PC-9 (cell line): ENCODE results near the gene GRHPR. TPM values are rescaled to one million over a fixed set of nuclear protein-coding genes. Genes with fewer than 3 reads are reported as not detected.

Source experiments
- BruUV-seq: library from RNA; stranded (reverse); fragments of 400-500 nt; replicated peaks from 2 replicates; lab custom pipeline; 2021; lab: Mats Ljungman, UMichigan
- CTCF ChIA-PET: fragments of 300-600 bp; sonication (Branson Sonifier 250); formaldehyde crosslinking; loops from one replicate; lab custom pipeline; 2022; ENCODE audit warnings: antibody characterized with exemption; lab: Charles Lee
- POLR2A ChIA-PET: fragments of 300-600 bp; sonication (Branson Sonifier 250); formaldehyde crosslinking; loops from one replicate; lab custom pipeline; 2022; ENCODE audit warnings: antibody characterized with exemption; ENCODE audit not compliant: unreplicated experiment; lab: Charles Lee
- DNase-seq, 2 experiments: peaks; one replicate each; pipeline versions ENCODE4 v3.0.0 to v3.0.0-alpha.2; 2015 to 2022; ENCODE audit warnings: mixed read lengths in 1 of 2
- H2AFZ ChIP-seq: fragments of 200-600 bp; sonication (generic); 2 replicates; pipeline ENCODE4 v1.8.1; 2017; ENCODE audit warnings: antibody characterized with exemption
- H3F3A ChIP-seq: fragments of 200-600 bp; sonication (generic); 2 replicates; pipeline ENCODE4 v1.8.1; 2017; ENCODE audit warnings: antibody characterized with exemption, mild to moderate bottlenecking, low read depth; ENCODE audit not compliant: insufficient read depth
- H3K27ac ChIP-seq: fragments of 200-600 bp; sonication (generic); 2 replicates; pipeline ENCODE4 v1.6.1; 2016; ENCODE audit warnings: mixed run types
- H3K27me3 ChIP-seq: fragments of 200-600 bp; sonication (generic); 2 replicates; pipeline ENCODE4 v1.6.1; 2016; ENCODE audit warnings: low read depth, mixed run types; ENCODE audit not compliant: insufficient read depth
- H3K36me3 ChIP-seq: fragments of 200-600 bp; sonication (generic); 2 replicates; pipeline ENCODE4 v1.6.1; 2016; ENCODE audit warnings: low read depth, mixed run types
- H3K4me1 ChIP-seq: fragments of 200-600 bp; sonication (generic); replicated peaks from 2 replicates; pipeline ENCODE4 v1.6.1; 2016; ENCODE audit warnings: mixed run types; ENCODE audit not compliant: insufficient read depth
- H3K4me2 ChIP-seq: fragments of 200-600 bp; sonication (generic); 2 replicates; pipeline ENCODE4 v1.6.1; 2017; ENCODE audit warnings: mixed run types
- H3K4me3 ChIP-seq: fragments of 200-600 bp; sonication (generic); 2 replicates; pipeline ENCODE4 v1.6.1; 2016; ENCODE audit warnings: mixed run types
- H3K79me2 ChIP-seq: fragments of 200-600 bp; sonication (generic); 2 replicates; pipeline ENCODE4 v1.6.1; 2017; ENCODE audit warnings: low read depth, mixed run types
- H3K9me2 ChIP-seq: fragments of 200-600 bp; sonication (generic); 2 replicates; pipeline ENCODE4 v1.8.1; 2017; ENCODE audit warnings: mild to moderate bottlenecking; ENCODE audit not compliant: insufficient read depth
- H3K9me3 ChIP-seq: fragments of 200-600 bp; sonication (generic); 2 replicates; pipeline ENCODE4 v1.8.1; 2016; ENCODE audit warnings: low read depth; ENCODE audit not compliant: insufficient read depth
- H4K20me1 ChIP-seq: fragments of 200-600 bp; sonication (generic); 2 replicates; pipeline ENCODE4 v1.8.1; 2017; ENCODE audit not compliant: insufficient read depth
- CTCF ChIP-seq: fragments of 200-600 bp; sonication (generic); conservative IDR thresholded peaks from 2 replicates; pipeline ENCODE4 v1.6.1; 2017; ENCODE audit warnings: mixed run types, antibody characterized with exemption, mild to moderate bottlenecking, moderate library complexity
- EZH2 ChIP-seq: fragments of 200-600 bp; sonication (generic); IDR thresholded peaks from 2 replicates; pipeline ENCODE4 v1.8.0; 2017; ENCODE audit warnings: antibody characterized with exemption, low read depth
- intact Hi-C: fragments of 100-400 bp; cut with micrococcal nuclease; formaldehyde crosslinking; loops from one replicate; pipeline ENCODE4 v1.10.0; 2022; ENCODE audit not compliant: unreplicated experiment
- total RNA-seq: library from RNA; stranded (reverse); gene quantifications from 2 replicates; pipeline ENCODE4 v1.2.3, GENCODE V29; 2021

Gene GRHPR
- total RNA-seq, 1 experiment from 2014 or later = 77.2 TPM

GRCh38 chr9:37406603-37407401 is 15.7 kb upstream of the GRHPR start:
- Histone ChIP-seq H3K4me1 (peaks cover 60% of the 10 kb centered on the region), H3K9me3 (no peaks in the 10 kb centered on the region), H3K27ac (0 out of 2 replicates have a peak overlapping the region, but pooled peaks have one; percentile 23), H3K9me2 (no peaks in the 10 kb centered on the region), H3K36me3 (no peaks in the 10 kb centered on the region), H4K20me1 (no peaks in the 10 kb centered on the region), H3K4me2 (0 out of 2 replicates have a peak overlapping the region, but pooled peaks have one; percentile 3), H3F3A (peaks cover 20% of the 10 kb centered on the region; the same call in 1 of the 2 replicates), H3K4me3 (no peak overlapping the region), H3K27me3 (no peaks in the 10 kb centered on the region), H2AFZ (no peak overlapping the region), H3K79me2 (no peaks in the 10 kb centered on the region)
- DNase-seq = peak; percentile 14 to 75
- intact Hi-C loops = no loop called here
- POLR2A ChIA-PET = interaction anchor here (0.8 kb wide), 1 partner anchor 58 kb away, joined by 12 read pairs; the partner anchor contains the start of gene ZBTB5
- no peak for TF ChIP-seq EZH2
- TF ChIP-seq CTCF = no peak
- BruUV-seq = no TSS peak
- CTCF ChIA-PET = interaction anchor here (0.6 kb wide), 2 partner anchors 21 to 1130 kb away, joined by 3 to 4 read pairs; no protein-coding TSS in a partner anchor

- Histone ChIP-seq H3F3A (peaks cover 26% of the 10 kb centered on the region), H3K27me3 (no peaks in the 10 kb centered on the region), H3K9me3 (no peaks in the 10 kb centered on the region), H3K4me1 (peaks cover 67% of the 10 kb centered on the region), H3K36me3 (no peaks in the 10 kb centered on the region), H2AFZ (no peak overlapping the region), H3K4me3 (no peak overlapping the region), H3K79me2 (no peaks in the 10 kb centered on the region), H3K27ac (no peak overlapping the region), H4K20me1 (no peaks in the 10 kb centered on the region), H3K4me2 (no peak overlapping the region), H3K9me2 (no peaks in the 10 kb centered on the region)
- CTCF ChIA-PET = interaction anchor here (0.6 kb wide), 1 partner anchor 22 kb away, joined by 4 read pairs; no protein-coding TSS in a partner anchor
- intact Hi-C loops = no loop called here
- no peak for DNase-seq
- TF ChIP-seq CTCF = peak; percentile 37; the same call in 1 of the 2 replicates
- TF ChIP-seq EZH2 = no peak
- POLR2A ChIA-PET = interaction anchor here (0.8 kb wide), 1 partner anchor 58 kb away, joined by 12 read pairs; the partner anchor contains the start of gene ZBTB5
- BruUV-seq = no TSS peak
Measured at GRCh38 chr9:37407468-37407867, 15.0 kb upstream of the GRHPR start.

GRCh38 chr9:37408933-37409710 is 13.4 kb upstream of the GRHPR start:
- intact Hi-C loops = no loop called here
- TF ChIP-seq EZH2 = no peak
- no peak for TF ChIP-seq CTCF

More at GRCh38 chr9:37408933-37409710, 13.4 kb upstream of the GRHPR start:
- H3F3A ChIP-seq = peaks cover 32% of the 10 kb centered on the region
- H4K20me1 ChIP-seq = no peaks in the 10 kb centered on the region
- ChIA-PET POLR2A (no interaction called here), CTCF (no interaction called here)
- BruUV-seq = no TSS peak
- H3K4me3 ChIP-seq = no peak overlapping the region
- peak; percentile 15 to 78 for DNase-seq
- no peaks in the 10 kb centered on the region for H3K36me3 ChIP-seq
- no peaks in the 10 kb centered on the region for H3K79me2 ChIP-seq
- H3K9me3 ChIP-seq = no peaks in the 10 kb centered on the region
- H3K4me1 ChIP-seq = peaks cover 72% of the 10 kb centered on the region
- no peaks in the 10 kb centered on the region for H3K9me2 ChIP-seq
- no peak overlapping the region for H3K4me2 ChIP-seq
- H3K27ac ChIP-seq = no peak overlapping the region
- H2AFZ ChIP-seq = no peak overlapping the region
- H3K27me3 ChIP-seq = no peaks in the 10 kb centered on the region
